Liver (tissue), 9 donors: ENCODE measurements around the gene TMEM266. TPM values are rescaled to one million over a fixed set of nuclear protein-coding genes. Genes with fewer than 3 reads are reported as not detected.

Experiments
- DNase-seq: peaks from one replicate; pipeline ENCODE4 v3.0.0-alpha.2; 2017; ENCODE audit warnings: low spot score
- H3K27ac ChIP-seq, 2 donors: one replicate each; pipeline ENCODE4 v1.7.0; 2013; ENCODE audit warnings: inconsistent platforms in 2 of 2, low read length in 2 of 2, control low read depth in 1 of 2, low read depth in 1 of 2, mild to moderate bottlenecking in 1 of 2
- H3K27me3 ChIP-seq, 4 donors: one replicate each; pipeline versions ENCODE4 v1.6.1 to v1.7.0; 2013; ENCODE audit warnings: low read length in 3 of 4, inconsistent platforms in 1 of 4, mild to moderate bottlenecking in 1 of 4, moderate library complexity in 1 of 4; ENCODE audit not compliant: control insufficient read depth in 4 of 4, insufficient read depth in 4 of 4
- H3K36me3 ChIP-seq, 4 donors: one replicate each; pipeline versions ENCODE4 v1.6.1 to v1.7.0; 2013; ENCODE audit warnings: low read length in 3 of 4, mild to moderate bottlenecking in 3 of 4, low read depth in 1 of 4, moderate library complexity in 1 of 4; ENCODE audit not compliant: control insufficient read depth in 4 of 4, insufficient read depth in 3 of 4
- H3K4me1 ChIP-seq, 4 donors: one replicate each; pipeline versions ENCODE4 v1.6.1 to v1.7.0; 2013; ENCODE audit warnings: low read length in 3 of 4, mild to moderate bottlenecking in 3 of 4, moderate library complexity in 1 of 4; ENCODE audit not compliant: control insufficient read depth in 4 of 4, insufficient read depth in 4 of 4
- H3K4me3 ChIP-seq, 3 donors: one replicate each; pipeline versions ENCODE4 v1.6.1 to v1.7.0; 2013; ENCODE audit warnings: low read length in 3 of 3, control low read depth in 1 of 3, low read depth in 1 of 3, mild to moderate bottlenecking in 1 of 3
- H3K9ac ChIP-seq, 2 donors: one replicate each; pipeline ENCODE4 v1.7.0; 2013; ENCODE audit warnings: low read length in 2 of 2, mild to moderate bottlenecking in 2 of 2, moderate library complexity in 2 of 2, control low read depth in 1 of 2, low read depth in 1 of 2
- H3K9me3 ChIP-seq, 4 donors: one replicate each; pipeline versions ENCODE4 v1.6.1 to v1.7.0; 2013; ENCODE audit warnings: low read length in 3 of 4; ENCODE audit not compliant: control insufficient read depth in 4 of 4
- FOXA1 ChIP-seq: IDR thresholded peaks from 2 replicates; pipeline ENCODE4 v1.6.1; 2016; ENCODE audit warnings: antibody characterized with exemption
- FOXA2 ChIP-seq: IDR thresholded peaks from 2 replicates; pipeline ENCODE4 v1.6.1; 2016; ENCODE audit warnings: antibody characterized with exemption
- GABPA ChIP-seq, 2 donors: IDR thresholded peaks in 1 of 2; conservative IDR thresholded peaks in 1 of 2; 2 replicates each; pipeline ENCODE4 v1.6.1; 2016; ENCODE audit warnings: antibody characterized with exemption in 2 of 2, mild to moderate bottlenecking in 1 of 2, moderate library complexity in 1 of 2
- HNF4G ChIP-seq: IDR thresholded peaks from 2 replicates; pipeline ENCODE4 v1.6.1; 2016; ENCODE audit warnings: antibody characterized with exemption
- JUND ChIP-seq, 2 donors: IDR thresholded peaks; 2 replicates each; pipeline ENCODE4 v1.6.1; 2016; ENCODE audit warnings: antibody characterized with exemption in 2 of 2
- RAD21 ChIP-seq, 2 donors: IDR thresholded peaks; 2 replicates each; pipeline ENCODE4 v1.6.1; 2016; ENCODE audit warnings: antibody characterized with exemption in 2 of 2, mild to moderate bottlenecking in 2 of 2
- RXRA ChIP-seq, 2 donors: IDR thresholded peaks; 2 replicates each; pipeline ENCODE4 v1.6.1; 2017 to 2018; ENCODE audit warnings: antibody characterized with exemption in 2 of 2, mild to moderate bottlenecking in 1 of 2
- SP1 ChIP-seq: IDR thresholded peaks from 2 replicates; pipeline ENCODE4 v1.6.1; 2018; ENCODE audit warnings: antibody characterized with exemption, mild to moderate bottlenecking
- TAF1 ChIP-seq: conservative IDR thresholded peaks from 2 replicates; pipeline ENCODE4 v1.6.1; 2016; ENCODE audit warnings: antibody characterized with exemption, mild to moderate bottlenecking
- YY1 ChIP-seq: IDR thresholded peaks from 2 replicates; pipeline ENCODE4 v1.6.1; 2016; ENCODE audit warnings: antibody characterized with exemption, mild to moderate bottlenecking
- ZBTB33 ChIP-seq: IDR thresholded peaks from 2 replicates; pipeline ENCODE4 v1.6.1; 2016; ENCODE audit warnings: antibody characterized with exemption
- WGBS: extraction: QIAGEN DNeasy Blood & Tissue Kit; methylation state at CpG from one replicate; pipeline ENCODE4 v1.1.7; 2013; 5-methylcytosine and 5-hydroxymethylcytosine counted together
- polyA plus RNA-seq, 2 donors: library from polyadenylated mRNA; stranded (reverse) in 1 of 2; unstranded in 1 of 2; fragments of 200-250 nt in 1 of 2; fragments of >200 nt in 1 of 2; fragmentation: Nextera tagmentation in 1 of 2; extraction: Ambion mirVana in 1 of 2; gene quantifications; one replicate each; pipeline versions ENCODE4 v1.2.1 to v1.2.3, GENCODE V29; 2013 to 2015
- total RNA-seq, 2 donors: library from RNA; depleted of rRNA; stranded (reverse); fragments of >200 nt; gene quantifications; one replicate each; pipeline ENCODE4 v1.2.3, GENCODE V29; 2014
- TF ChIP-seq, protein P1 (sequence below): IDR thresholded peaks from 2 replicates; pipeline ENCODE4 v1.6.1; 2016; ENCODE audit warnings: antibody characterized with exemption
- TF ChIP-seq, protein P2 (sequence below): IDR thresholded peaks from 2 replicates; pipeline ENCODE4 v1.6.1; 2016; ENCODE audit warnings: antibody characterized with exemption
- TF ChIP-seq, protein P3 (sequence below): fragments of 150-350 bp; IDR thresholded peaks from 2 replicates; pipeline ENCODE4 v1.5.1; 2017; ENCODE audit warnings: improper control_type of control experiment, low read depth, low read length; ENCODE audit not compliant: missing input control
- donor health status: healthy.
- donor health status: healthy.
- donor health status: healthy.
- donor health status: healthy.
- donor health status: healthy.

TMEM266 gene
- total and polyA plus RNA-seq, 4 donors: 0.25 to 1.3 TPM; not detected in 2

GRCh38 chr15:76164602-76165001 is 104.8 kb downstream of the TMEM266 start (continued):
- TF ChIP-seq ZBTB33 (no peak), FOXA1 (no peak)

DNA sequence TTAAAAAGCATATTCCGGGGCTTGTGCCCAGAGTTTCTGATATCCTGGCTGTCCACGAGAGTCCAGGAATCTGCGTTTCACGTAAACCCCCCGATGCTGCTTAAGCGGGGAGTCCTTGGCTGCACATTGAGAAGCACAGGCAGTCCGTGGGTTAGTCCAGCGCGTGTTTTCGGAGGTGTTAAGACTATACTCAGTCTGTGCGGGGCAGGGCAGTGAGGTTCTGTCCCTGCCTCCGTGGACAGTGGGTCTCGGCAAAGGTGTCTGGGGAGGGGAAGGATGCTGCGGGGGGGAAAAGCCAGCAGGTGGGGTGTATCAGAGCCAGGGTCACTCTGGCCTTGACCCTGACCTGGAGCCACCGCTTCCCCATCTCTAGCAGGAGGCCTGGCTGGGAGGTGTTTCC is 106.2 kb downstream of the TMEM266 start:
- DNase-seq: no peak
- H3K4me3 ChIP-seq: no peak overlapping the region
- no peaks in the 10 kb centered on the region for H3K36me3 ChIP-seq
- TF ChIP-seq GABPA (IDR thresholded peaks at IDR 0.05 in 1 of 2, conservative IDR thresholded peaks at IDR 0.05 in 1 of 2): no peak
- no peak for TF ChIP-seq TAF1
- TF ChIP-seq HNF4G: no peak
- TF ChIP-seq, protein P1, sequence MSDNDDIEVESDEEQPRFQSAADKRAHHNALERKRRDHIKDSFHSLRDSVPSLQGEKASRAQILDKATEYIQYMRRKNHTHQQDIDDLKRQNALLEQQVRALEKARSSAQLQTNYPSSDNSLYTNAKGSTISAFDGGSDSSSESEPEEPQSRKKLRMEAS: no peak
- TF ChIP-seq SP1: no peak
- no peak for TF ChIP-seq FOXA1
- TF ChIP-seq, protein P2, sequence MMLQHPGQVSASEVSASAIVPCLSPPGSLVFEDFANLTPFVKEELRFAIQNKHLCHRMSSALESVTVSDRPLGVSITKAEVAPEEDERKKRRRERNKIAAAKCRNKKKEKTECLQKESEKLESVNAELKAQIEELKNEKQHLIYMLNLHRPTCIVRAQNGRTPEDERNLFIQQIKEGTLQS: no peak
- no peak for TF ChIP-seq FOXA2
- no peak for TF ChIP-seq ZBTB33
- no peak for TF ChIP-seq YY1
- no peak for TF ChIP-seq RAD21 (IDR thresholded peaks at IDR 0.05)
- H3K27me3 ChIP-seq: no peaks in the 10 kb centered on the region
- no peak overlapping the region for H3K9ac ChIP-seq
- H3K9me3 ChIP-seq: no peaks in the 10 kb centered on the region
- WGBS: 91% methylated on average over 15 of the region's 15 CpGs
- H3K27ac ChIP-seq: no peak overlapping the region
- peaks cover 0 to 2% (median 0%) of the 10 kb centered on the region in 4 donors for H3K4me1 ChIP-seq

DNA sequence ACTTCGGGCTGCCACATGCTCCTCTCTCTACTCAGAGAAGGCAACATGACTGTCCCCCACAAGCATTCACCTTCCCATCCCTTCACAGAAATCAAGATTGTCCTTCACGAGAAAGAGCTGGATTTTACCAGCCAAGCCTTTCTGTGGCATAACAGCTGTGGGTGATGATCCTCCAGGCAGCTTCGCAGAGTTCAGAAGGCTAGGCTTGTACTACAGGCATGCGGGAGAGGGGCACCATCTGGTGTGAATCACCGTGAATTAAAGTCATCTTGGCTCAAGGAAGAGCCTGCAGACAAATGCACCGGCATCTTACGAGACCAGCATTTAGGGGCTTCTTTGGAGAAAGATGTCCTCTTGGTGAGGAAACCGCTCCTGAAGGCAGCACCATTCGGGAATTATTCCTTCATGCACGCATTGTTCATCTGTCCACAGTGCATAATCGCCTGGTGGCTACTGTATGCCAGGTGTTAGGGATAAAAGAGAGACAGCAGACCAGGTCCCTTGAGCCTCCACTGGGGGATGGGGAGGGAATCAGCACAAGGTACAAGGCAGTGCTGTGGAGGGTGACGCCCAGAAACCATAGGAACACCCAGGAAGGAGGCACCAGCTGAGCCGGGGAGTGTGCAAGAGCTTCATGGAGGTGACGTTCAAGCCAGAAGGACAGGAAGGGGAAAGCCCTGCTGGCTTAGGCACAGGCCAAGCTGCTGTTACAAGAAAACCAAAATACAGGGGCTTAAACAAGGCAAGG is 108.6 kb downstream of the TMEM266 start:
- no peak for DNase-seq
- Histone ChIP-seq H3K4me3 (no peak overlapping the region), H3K4me1 (no peaks in the 10 kb centered on the region), H3K27ac (no peak overlapping the region), H3K9ac (no peak overlapping the region), H3K27me3 (no peaks in the 10 kb centered on the region), H3K36me3 (no peaks in the 10 kb centered on the region), H3K9me3 (no peaks in the 10 kb centered on the region)
- 92% methylated on average over 14 of the region's 14 CpGs for WGBS
- TF ChIP-seq, protein P3, sequence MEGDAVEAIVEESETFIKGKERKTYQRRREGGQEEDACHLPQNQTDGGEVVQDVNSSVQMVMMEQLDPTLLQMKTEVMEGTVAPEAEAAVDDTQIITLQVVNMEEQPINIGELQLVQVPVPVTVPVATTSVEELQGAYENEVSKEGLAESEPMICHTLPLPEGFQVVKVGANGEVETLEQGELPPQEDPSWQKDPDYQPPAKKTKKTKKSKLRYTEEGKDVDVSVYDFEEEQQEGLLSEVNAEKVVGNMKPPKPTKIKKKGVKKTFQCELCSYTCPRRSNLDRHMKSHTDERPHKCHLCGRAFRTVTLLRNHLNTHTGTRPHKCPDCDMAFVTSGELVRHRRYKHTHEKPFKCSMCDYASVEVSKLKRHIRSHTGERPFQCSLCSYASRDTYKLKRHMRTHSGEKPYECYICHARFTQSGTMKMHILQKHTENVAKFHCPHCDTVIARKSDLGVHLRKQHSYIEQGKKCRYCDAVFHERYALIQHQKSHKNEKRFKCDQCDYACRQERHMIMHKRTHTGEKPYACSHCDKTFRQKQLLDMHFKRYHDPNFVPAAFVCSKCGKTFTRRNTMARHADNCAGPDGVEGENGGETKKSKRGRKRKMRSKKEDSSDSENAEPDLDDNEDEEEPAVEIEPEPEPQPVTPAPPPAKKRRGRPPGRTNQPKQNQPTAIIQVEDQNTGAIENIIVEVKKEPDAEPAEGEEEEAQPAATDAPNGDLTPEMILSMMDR: no peak
- TF ChIP-seq RXRA (IDR thresholded peaks at IDR 0.05) (no peak), RAD21 (IDR thresholded peaks at IDR 0.05) (no peak), JUND (IDR thresholded peaks at IDR 0.05) (no peak), ZBTB33 (no peak), HNF4G (no peak)
- TF ChIP-seq, protein P1: no peak
